Measurements from ENCODE around the gene CALB2.

CALB2 gene

GRCh38 chr16:71402674-71403073 is 44.2 kb downstream of the CALB2 start:
- no peak overlapping the region for H3K27ac Mint-ChIP-seq
- H3K36me3 Mint-ChIP-seq (ENCODE audit: low read depth) = no peaks in the 10 kb centered on the region
- peaks cover 15% of the 10 kb centered on the region for H3K4me1 Mint-ChIP-seq
- peaks cover 20% of the 10 kb centered on the region for H3K9me3 Mint-ChIP-seq
- H3K27me3 Mint-ChIP-seq (ENCODE audit: low read depth, poor library complexity) = peaks cover 21% of the 10 kb centered on the region
- no peak for DNase-seq
- no peak for TF ChIP-seq CTCF (IDR thresholded peaks at IDR 0.05)
- H3K4me3 Mint-ChIP-seq = no peak overlapping the region

GRCh38 chr16:71404364-71404763 is 45.8 kb downstream of the CALB2 start:
- peaks cover 20% of the 10 kb centered on the region for H3K9me3 Mint-ChIP-seq
- no peak for TF ChIP-seq CTCF (IDR thresholded peaks at IDR 0.05)
- H3K27ac Mint-ChIP-seq = no peak overlapping the region
- H3K27me3 Mint-ChIP-seq (ENCODE audit: low read depth, poor library complexity) = peaks cover 31% of the 10 kb centered on the region
- H3K4me3 Mint-ChIP-seq = no peak overlapping the region
- H3K36me3 Mint-ChIP-seq (ENCODE audit: low read depth) = no peaks in the 10 kb centered on the region
- H3K4me1 Mint-ChIP-seq = peaks cover 9% of the 10 kb centered on the region
- DNase-seq = no peak

- no peak overlapping the region for H3K4me3 Mint-ChIP-seq
- no peaks in the 10 kb centered on the region for H3K36me3 Mint-ChIP-seq (ENCODE audit: low read depth)
- H3K27ac Mint-ChIP-seq = no peak overlapping the region
- H3K9me3 Mint-ChIP-seq = peaks cover 20% of the 10 kb centered on the region
- H3K27me3 Mint-ChIP-seq (ENCODE audit: low read depth, poor library complexity) = peaks cover 39% of the 10 kb centered on the region
- peaks cover 9% of the 10 kb centered on the region for H3K4me1 Mint-ChIP-seq
- no peak for TF ChIP-seq CTCF (IDR thresholded peaks at IDR 0.05)
- no peak for DNase-seq
These were observed 47.8 kb downstream of the CALB2 start for GRCh38 chr16:71406316-71406715.

GRCh38 chr16:71406724-71407123 is 48.2 kb downstream of the CALB2 start:
- H3K9me3 Mint-ChIP-seq = peaks cover 20% of the 10 kb centered on the region
- H3K4me1 Mint-ChIP-seq = peaks cover 9% of the 10 kb centered on the region
- DNase-seq = no peak
- no peak overlapping the region for H3K4me3 Mint-ChIP-seq
- no peaks in the 10 kb centered on the region for H3K36me3 Mint-ChIP-seq (ENCODE audit: low read depth)
- TF ChIP-seq CTCF (IDR thresholded peaks at IDR 0.05) = no peak
- H3K27ac Mint-ChIP-seq = no peak overlapping the region
- peaks cover 44% of the 10 kb centered on the region for H3K27me3 Mint-ChIP-seq (ENCODE audit: low read depth, poor library complexity)

GRCh38 chr16:71407731-71408130 is 49.2 kb downstream of the CALB2 start:
- no peak for DNase-seq
- peaks cover 51% of the 10 kb centered on the region for H3K27me3 Mint-ChIP-seq (ENCODE audit: low read depth, poor library complexity)
- peaks cover 18% of the 10 kb centered on the region for H3K4me1 Mint-ChIP-seq
- H3K9me3 Mint-ChIP-seq = peaks cover 20% of the 10 kb centered on the region
- no peak overlapping the region for H3K27ac Mint-ChIP-seq
- H3K4me3 Mint-ChIP-seq = no peak overlapping the region
- H3K36me3 Mint-ChIP-seq (ENCODE audit: low read depth) = no peaks in the 10 kb centered on the region
- no peak for TF ChIP-seq CTCF (IDR thresholded peaks at IDR 0.05)

GRCh38 chr16:71408536-71408935 is 50.0 kb downstream of the CALB2 start:
- H3K9me3 Mint-ChIP-seq = peaks cover 20% of the 10 kb centered on the region
- TF ChIP-seq CTCF (IDR thresholded peaks at IDR 0.05) = no peak

More at GRCh38 chr16:71408536-71408935, 50.0 kb downstream of the CALB2 start:
- Mint-ChIP-seq H3K27me3 (ENCODE audit: low read depth, poor library complexity) (peaks cover 55% of the 10 kb centered on the region), H3K4me3 (no peak overlapping the region), H3K27ac (no peak overlapping the region), H3K36me3 (ENCODE audit: low read depth) (no peaks in the 10 kb centered on the region), H3K4me1 (peaks cover 21% of the 10 kb centered on the region)
- no peak for DNase-seq

Measured in nephron progenitor cell (in vitro differentiated cells).